Panc1 (cell line): ENCODE results near the gene ZBTB47. TPM values are rescaled to one million over a fixed set of nuclear protein-coding genes. Genes with fewer than 3 reads are reported as not detected.

Experiments used
- ATAC-seq: fragments of 200-7000 bp; cut with Tn5 transposase; 2 replicates; pipeline ENCODE4 v1.9.1; 2020; ENCODE audit warnings: mild to moderate bottlenecking, moderate library complexity
- BruUV-seq: library from RNA; stranded (reverse); fragments of 400-500 nt; replicated peaks from 2 replicates; lab custom pipeline; 2021; lab: Mats Ljungman, UMichigan
- CTCF ChIA-PET: fragments of 300-600 bp; sonication (Branson Sonifier 250); formaldehyde crosslinking; loops from one replicate; lab custom pipeline; 2022; ENCODE audit warnings: antibody characterized with exemption; lab: Charles Lee
- POLR2A ChIA-PET: fragments of 300-600 bp; sonication (Branson Sonifier 250); formaldehyde crosslinking; loops from one replicate; lab custom pipeline; 2022; ENCODE audit warnings: antibody characterized with exemption; lab: Charles Lee
- DNase-seq: peaks from one replicate; pipeline ENCODE4 v3.0.0-alpha.2; 2010; ENCODE audit warnings: low read depth, low spot score
- H3K27ac ChIP-seq: 2 replicates; pipeline ENCODE4 v1.5.1; 2011; ENCODE audit warnings: mild to moderate bottlenecking, low read length, inconsistent platforms
- H3K27me3 ChIP-seq: fragments of 200-500 bp; sonication (Bioruptor generic); 2 replicates; pipeline ENCODE4 v1.6.0; 2014; ENCODE audit warnings: low read length, inconsistent platforms; ENCODE audit not compliant: control insufficient read depth, insufficient read depth
- H3K36me3 ChIP-seq: fragments of 200-500 bp; sonication (Bioruptor generic); 2 replicates; pipeline ENCODE4 v1.5.1; 2014; ENCODE audit warnings: inconsistent platforms, mild to moderate bottlenecking, low read length, moderate library complexity; ENCODE audit not compliant: control insufficient read depth, insufficient read depth
- H3K4me1 ChIP-seq: 2 replicates; pipeline ENCODE4 v1.5.1; 2011; ENCODE audit warnings: inconsistent platforms, mild to moderate bottlenecking, low read length, moderate library complexity; ENCODE audit not compliant: control insufficient read depth, insufficient read depth
- H3K4me3 ChIP-seq, 2 experiments: 2 replicates each; pipeline ENCODE4 v1.5.1; 2011 to 2012; ENCODE audit warnings: low read depth in 2 of 2, low read length in 2 of 2, mild to moderate bottlenecking in 2 of 2, inconsistent platforms in 1 of 2, moderate library complexity in 1 of 2
- H3K9me3 ChIP-seq: fragments of 200-500 bp; sonication (Bioruptor generic); 2 replicates; pipeline ENCODE4 v1.5.1; 2014; ENCODE audit warnings: low read depth, mild to moderate bottlenecking, inconsistent platforms, low read length, moderate library complexity; ENCODE audit not compliant: control insufficient read depth, insufficient read depth
- POLR2AphosphoS5 ChIP-seq: IDR thresholded peaks from 2 replicates; pipeline ENCODE4 v1.6.1; 2012; ENCODE audit warnings: mild to moderate bottlenecking, low read depth, low read length, moderate library complexity
- SIN3A ChIP-seq: IDR thresholded peaks from 2 replicates; pipeline ENCODE4 v1.6.1; 2012; ENCODE audit warnings: low read depth, mild to moderate bottlenecking, low read length, moderate library complexity, borderline replicate concordance; ENCODE audit not compliant: insufficient read depth
- TCF7L2 ChIP-seq: IDR thresholded peaks from 2 replicates; pipeline ENCODE4 v1.6.1; 2011; ENCODE audit warnings: mild to moderate bottlenecking, low read depth, low read length, inconsistent platforms
- in situ Hi-C: cut with HindIII; loops from 2 replicates; pipeline ENCODE4 v1.10.0; 2016; ENCODE audit warnings: low sequenced_read_pairs, low pct_unique_long_range_greater_than_20kb
- intact Hi-C: fragments of 100-400 bp; cut with micrococcal nuclease; formaldehyde crosslinking; loops from one replicate; pipeline ENCODE4 v1.10.0; 2022; ENCODE audit not compliant: unreplicated experiment
- total RNA-seq: library from RNA; stranded (reverse); gene quantifications from one replicate; pipeline ENCODE4 v1.2.1, GENCODE V29; 2021; ENCODE audit not compliant: unreplicated experiment
- TF ChIP-seq, protein P1 (sequence below): fragments of 450-650 bp; IDR thresholded peaks from 2 replicates; pipeline ENCODE4 v1.5.1; 2017; ENCODE audit warnings: mild to moderate bottlenecking
- TF ChIP-seq, protein P2 (sequence below), 2 experiments: IDR thresholded peaks; 2 replicates each; pipeline ENCODE4 v1.6.1; 2011 to 2012; ENCODE audit warnings: low read depth in 2 of 2, control low read depth in 1 of 2, low read length in 1 of 2, mild to moderate bottlenecking in 1 of 2, moderate library complexity in 1 of 2; ENCODE audit not compliant: insufficient read depth in 1 of 2

ZBTB47 gene
- total RNA-seq, 1 experiment from 2014 or later: 3.6 TPM

DNA sequence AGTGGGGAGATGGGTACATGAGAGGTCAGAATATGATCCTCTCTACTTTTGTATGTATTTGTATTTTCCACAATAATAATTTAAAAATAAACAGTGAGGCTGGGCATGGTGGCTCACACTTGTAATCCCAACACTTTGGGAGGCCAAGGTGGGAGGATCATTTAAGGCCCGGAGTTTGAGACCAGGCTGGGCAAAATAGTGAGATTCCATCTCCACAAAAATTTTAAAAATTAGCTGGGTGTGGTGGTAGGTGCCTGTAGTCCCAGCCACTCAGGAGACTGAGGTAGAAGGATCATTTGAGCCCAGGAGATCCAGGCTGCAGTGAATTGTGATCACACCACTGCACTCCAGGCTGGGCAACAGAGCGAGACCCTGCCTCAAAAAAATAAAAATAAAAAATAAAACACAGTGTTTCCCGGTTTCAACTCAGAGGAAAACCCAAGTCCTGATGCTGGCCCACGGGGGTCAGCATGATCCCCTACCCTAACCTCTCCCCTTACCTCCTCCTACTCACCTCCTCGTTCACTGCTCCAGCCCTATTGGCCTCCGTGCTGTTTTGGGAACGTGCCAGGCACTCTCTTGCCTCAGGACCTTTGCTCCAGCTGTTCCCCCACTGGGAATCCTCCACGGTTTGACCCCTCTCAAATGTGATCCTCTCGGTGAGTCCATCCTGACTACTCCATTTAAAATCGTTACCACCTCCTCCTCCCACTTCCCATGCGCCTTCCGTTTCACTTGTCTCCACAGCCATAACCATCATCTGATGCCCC, 29.0 kb downstream of the ZBTB47 start:
- intact Hi-C loops: no loop called here
- BruUV-seq: no TSS peak
- DNase-seq (no peak), ATAC-seq (no peak)
- H3K4me1 ChIP-seq: no peaks in the 10 kb centered on the region
- POLR2A ChIA-PET: no interaction called here
- no peaks in the 10 kb centered on the region for H3K9me3 ChIP-seq
- no peak overlapping the region for H3K4me3 ChIP-seq
- CTCF ChIA-PET: no interaction called here
- no peaks in the 10 kb centered on the region for H3K27me3 ChIP-seq
- H3K27ac ChIP-seq: no peak overlapping the region
- in situ Hi-C loops: no loop called here
- no peaks in the 10 kb centered on the region for H3K36me3 ChIP-seq
- TF ChIP-seq, protein P1, sequence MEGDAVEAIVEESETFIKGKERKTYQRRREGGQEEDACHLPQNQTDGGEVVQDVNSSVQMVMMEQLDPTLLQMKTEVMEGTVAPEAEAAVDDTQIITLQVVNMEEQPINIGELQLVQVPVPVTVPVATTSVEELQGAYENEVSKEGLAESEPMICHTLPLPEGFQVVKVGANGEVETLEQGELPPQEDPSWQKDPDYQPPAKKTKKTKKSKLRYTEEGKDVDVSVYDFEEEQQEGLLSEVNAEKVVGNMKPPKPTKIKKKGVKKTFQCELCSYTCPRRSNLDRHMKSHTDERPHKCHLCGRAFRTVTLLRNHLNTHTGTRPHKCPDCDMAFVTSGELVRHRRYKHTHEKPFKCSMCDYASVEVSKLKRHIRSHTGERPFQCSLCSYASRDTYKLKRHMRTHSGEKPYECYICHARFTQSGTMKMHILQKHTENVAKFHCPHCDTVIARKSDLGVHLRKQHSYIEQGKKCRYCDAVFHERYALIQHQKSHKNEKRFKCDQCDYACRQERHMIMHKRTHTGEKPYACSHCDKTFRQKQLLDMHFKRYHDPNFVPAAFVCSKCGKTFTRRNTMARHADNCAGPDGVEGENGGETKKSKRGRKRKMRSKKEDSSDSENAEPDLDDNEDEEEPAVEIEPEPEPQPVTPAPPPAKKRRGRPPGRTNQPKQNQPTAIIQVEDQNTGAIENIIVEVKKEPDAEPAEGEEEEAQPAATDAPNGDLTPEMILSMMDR: no peak
- TF ChIP-seq POLR2AphosphoS5 (no peak), TCF7L2 (no peak), SIN3A (no peak)
- TF ChIP-seq, protein P2, sequence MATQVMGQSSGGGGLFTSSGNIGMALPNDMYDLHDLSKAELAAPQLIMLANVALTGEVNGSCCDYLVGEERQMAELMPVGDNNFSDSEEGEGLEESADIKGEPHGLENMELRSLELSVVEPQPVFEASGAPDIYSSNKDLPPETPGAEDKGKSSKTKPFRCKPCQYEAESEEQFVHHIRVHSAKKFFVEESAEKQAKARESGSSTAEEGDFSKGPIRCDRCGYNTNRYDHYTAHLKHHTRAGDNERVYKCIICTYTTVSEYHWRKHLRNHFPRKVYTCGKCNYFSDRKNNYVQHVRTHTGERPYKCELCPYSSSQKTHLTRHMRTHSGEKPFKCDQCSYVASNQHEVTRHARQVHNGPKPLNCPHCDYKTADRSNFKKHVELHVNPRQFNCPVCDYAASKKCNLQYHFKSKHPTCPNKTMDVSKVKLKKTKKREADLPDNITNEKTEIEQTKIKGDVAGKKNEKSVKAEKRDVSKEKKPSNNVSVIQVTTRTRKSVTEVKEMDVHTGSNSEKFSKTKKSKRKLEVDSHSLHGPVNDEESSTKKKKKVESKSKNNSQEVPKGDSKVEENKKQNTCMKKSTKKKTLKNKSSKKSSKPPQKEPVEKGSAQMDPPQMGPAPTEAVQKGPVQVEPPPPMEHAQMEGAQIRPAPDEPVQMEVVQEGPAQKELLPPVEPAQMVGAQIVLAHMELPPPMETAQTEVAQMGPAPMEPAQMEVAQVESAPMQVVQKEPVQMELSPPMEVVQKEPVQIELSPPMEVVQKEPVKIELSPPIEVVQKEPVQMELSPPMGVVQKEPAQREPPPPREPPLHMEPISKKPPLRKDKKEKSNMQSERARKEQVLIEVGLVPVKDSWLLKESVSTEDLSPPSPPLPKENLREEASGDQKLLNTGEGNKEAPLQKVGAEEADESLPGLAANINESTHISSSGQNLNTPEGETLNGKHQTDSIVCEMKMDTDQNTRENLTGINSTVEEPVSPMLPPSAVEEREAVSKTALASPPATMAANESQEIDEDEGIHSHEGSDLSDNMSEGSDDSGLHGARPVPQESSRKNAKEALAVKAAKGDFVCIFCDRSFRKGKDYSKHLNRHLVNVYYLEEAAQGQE (IDR thresholded peaks at IDR 0.05; ENCODE audit: insufficient read depth in 1 of 2, low read depth in 2 of 2, low read length in 1 of 2): no peak

DNA sequence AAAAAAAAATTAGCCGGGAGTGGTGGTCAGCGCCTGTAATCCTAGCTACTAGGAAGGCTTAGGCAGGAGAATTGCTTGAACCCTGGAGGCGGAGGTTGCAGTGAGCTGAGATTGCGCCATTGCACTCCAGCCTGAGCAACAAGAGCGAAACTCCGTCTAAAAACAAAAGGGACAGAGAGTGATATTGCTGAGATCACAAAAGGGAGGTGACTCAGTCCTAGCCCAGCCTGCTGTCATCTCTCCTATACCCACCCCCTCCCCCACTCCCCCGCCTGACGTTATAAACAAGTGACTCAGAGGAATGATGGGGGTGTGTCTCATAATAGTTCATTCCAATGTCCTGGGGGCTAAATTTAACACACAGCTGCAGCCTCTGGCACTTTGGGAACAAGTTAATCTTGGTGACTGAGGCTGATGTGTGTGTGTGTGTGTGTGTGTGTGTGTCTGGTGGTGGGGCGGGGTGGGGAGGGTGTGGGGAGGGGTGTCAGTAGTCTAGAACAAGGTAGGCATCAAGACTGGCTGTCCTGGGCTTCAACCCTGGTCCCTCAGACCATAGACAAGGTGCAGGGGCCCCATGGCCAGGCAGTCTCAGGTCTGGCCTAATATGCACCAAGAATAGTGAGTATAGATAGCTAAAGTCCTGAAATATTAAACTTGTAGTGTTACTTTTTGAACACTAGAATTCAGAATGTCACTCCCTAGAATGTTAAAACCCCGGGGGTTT, 30.5 kb downstream of the ZBTB47 start:
- peak; percentile 63; the same call in 1 of the 2 replicates for ATAC-seq
- no peaks in the 10 kb centered on the region for H3K27me3 ChIP-seq
- POLR2A ChIA-PET: no interaction called here
- CTCF ChIA-PET: no interaction called here
- no peaks in the 10 kb centered on the region for H3K4me1 ChIP-seq
- intact Hi-C loops (no loop called here), in situ Hi-C loops (no loop called here)
- no peaks in the 10 kb centered on the region for H3K36me3 ChIP-seq
- DNase-seq: peak; percentile 36
- BruUV-seq: no TSS peak
- no peak overlapping the region for H3K4me3 ChIP-seq
- no peaks in the 10 kb centered on the region for H3K9me3 ChIP-seq
- TF ChIP-seq POLR2AphosphoS5 (no peak), SIN3A (no peak), TCF7L2 (no peak)
- TF ChIP-seq, protein P1: no peak
- TF ChIP-seq, protein P2 (IDR thresholded peaks at IDR 0.05; ENCODE audit: insufficient read depth in 1 of 2, low read depth in 2 of 2, low read length in 1 of 2): no peak
- no peak overlapping the region for H3K27ac ChIP-seq
